Suprapubic skin (tissue), 4 donors: Measurements from ENCODE around the gene TUBE1. TPM values are rescaled to one million over a fixed set of nuclear protein-coding genes. Genes with fewer than 3 reads are reported as not detected.

ENCODE experiments used
- DNase-seq, 2 donors: peaks; one replicate each; pipeline ENCODE4 v3.0.0-alpha.2; 2019; ENCODE audit warnings: low spot score in 2 of 2
- H3K27ac ChIP-seq: fragments of 200-600 bp; sonication (generic); one replicate; pipeline ENCODE4 v1.5.1; 2019
- H3K27me3 ChIP-seq: fragments of 200-600 bp; sonication (generic); one replicate; pipeline ENCODE4 v1.5.1; 2019
- H3K36me3 ChIP-seq: fragments of 200-600 bp; sonication (generic); one replicate; pipeline ENCODE4 v1.5.1; 2019
- H3K4me1 ChIP-seq: fragments of 200-600 bp; sonication (generic); one replicate; pipeline ENCODE4 v1.5.1; 2019
- H3K4me3 ChIP-seq: fragments of 200-600 bp; sonication (generic); one replicate; pipeline ENCODE4 v1.5.1; 2019; ENCODE audit warnings: mild to moderate bottlenecking
- H3K9me3 ChIP-seq: fragments of 200-600 bp; sonication (generic); one replicate; pipeline ENCODE4 v1.5.1; 2019
- EP300 ChIP-seq: sonication (generic); formaldehyde crosslinking; IDR thresholded peaks from one replicate; pipeline ENCODE4 v1.6.1; 2017; ENCODE audit warnings: antibody characterized with exemption
- POLR2A ChIP-seq, 2 donors: fragments of 450-650 bp; IDR thresholded peaks; one replicate each; pipeline ENCODE4 v1.6.1; 2017; ENCODE audit warnings: antibody characterized with exemption in 2 of 2, mild to moderate bottlenecking in 2 of 2, moderate library complexity in 2 of 2
- POLR2AphosphoS5 ChIP-seq, 3 donors: sonication (generic); formaldehyde crosslinking; IDR thresholded peaks; one replicate each; pipeline ENCODE4 v1.6.1; 2017; ENCODE audit warnings: antibody characterized with exemption in 3 of 3
- WGBS: methylation state at CpG from one replicate; pipeline ENCODE4 v1.1.5; 2018; 5-methylcytosine and 5-hydroxymethylcytosine counted together
- total RNA-seq, 4 donors: library from RNA; depleted of rRNA; stranded (reverse); fragments of >200 nt; gene quantifications; one replicate each; pipeline ENCODE4 v1.1.0, GENCODE V29; 2016
- TF ChIP-seq, protein P1 (sequence below), 2 donors: fragments of 200-600 bp in 1 of 2; fragments of 450-650 bp in 1 of 2; sonication (generic) in 1 of 2; IDR thresholded peaks; one replicate each; pipeline ENCODE4 v1.5.1; 2016 to 2019; ENCODE audit warnings: antibody characterized with exemption in 2 of 2, mild to moderate bottlenecking in 1 of 2, moderate library complexity in 1 of 2

Gene TUBE1
- total RNA-seq, 4 donors from 2014 or later, result 19.6 to 82.2 (median 31.2) TPM

DNA sequence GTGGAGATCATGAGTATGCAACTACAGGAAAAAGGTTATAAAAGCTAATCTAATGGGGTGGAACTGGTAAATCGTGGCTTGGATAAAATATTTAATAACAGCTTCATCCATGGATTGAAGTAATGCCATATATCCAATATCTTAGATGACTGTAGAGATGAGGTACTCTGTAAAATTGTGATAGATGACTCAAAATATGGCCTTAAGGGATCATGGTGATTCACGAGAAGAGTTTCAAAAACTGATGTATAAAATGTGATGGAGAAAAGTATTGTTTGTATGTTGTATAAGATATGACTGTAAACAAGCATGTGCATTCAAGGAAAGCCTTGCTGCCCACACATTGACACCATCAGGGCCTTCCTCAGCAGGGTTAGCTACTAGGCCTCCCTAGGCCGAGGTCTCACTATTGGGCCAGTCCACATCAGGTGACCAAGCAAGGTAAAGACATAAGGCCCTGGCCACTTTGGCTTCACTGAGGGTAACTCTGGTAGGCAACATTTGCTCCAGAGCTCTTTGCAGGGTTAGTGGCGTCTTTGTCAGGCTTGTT, 51.1 kb downstream of the TUBE1 start:
- no peaks in the 10 kb centered on the region for H3K9me3 ChIP-seq
- H3K36me3 ChIP-seq, result no peaks in the 10 kb centered on the region
- peaks cover 63% of the 10 kb centered on the region for H3K4me1 ChIP-seq
- TF ChIP-seq POLR2A (IDR thresholded peaks at IDR 0.05) (no peak), EP300 (no peak), POLR2AphosphoS5 (IDR thresholded peaks at IDR 0.05) (no peak)
- TF ChIP-seq, protein P1, sequence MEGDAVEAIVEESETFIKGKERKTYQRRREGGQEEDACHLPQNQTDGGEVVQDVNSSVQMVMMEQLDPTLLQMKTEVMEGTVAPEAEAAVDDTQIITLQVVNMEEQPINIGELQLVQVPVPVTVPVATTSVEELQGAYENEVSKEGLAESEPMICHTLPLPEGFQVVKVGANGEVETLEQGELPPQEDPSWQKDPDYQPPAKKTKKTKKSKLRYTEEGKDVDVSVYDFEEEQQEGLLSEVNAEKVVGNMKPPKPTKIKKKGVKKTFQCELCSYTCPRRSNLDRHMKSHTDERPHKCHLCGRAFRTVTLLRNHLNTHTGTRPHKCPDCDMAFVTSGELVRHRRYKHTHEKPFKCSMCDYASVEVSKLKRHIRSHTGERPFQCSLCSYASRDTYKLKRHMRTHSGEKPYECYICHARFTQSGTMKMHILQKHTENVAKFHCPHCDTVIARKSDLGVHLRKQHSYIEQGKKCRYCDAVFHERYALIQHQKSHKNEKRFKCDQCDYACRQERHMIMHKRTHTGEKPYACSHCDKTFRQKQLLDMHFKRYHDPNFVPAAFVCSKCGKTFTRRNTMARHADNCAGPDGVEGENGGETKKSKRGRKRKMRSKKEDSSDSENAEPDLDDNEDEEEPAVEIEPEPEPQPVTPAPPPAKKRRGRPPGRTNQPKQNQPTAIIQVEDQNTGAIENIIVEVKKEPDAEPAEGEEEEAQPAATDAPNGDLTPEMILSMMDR (IDR thresholded peaks at IDR 0.05), result no peak
- H3K4me3 ChIP-seq, result no peak overlapping the region
- 84% methylated on average over 4 of the region's 4 CpGs for WGBS
- H3K27ac ChIP-seq, result peak overlapping the region; percentile 76
- no peaks in the 10 kb centered on the region for H3K27me3 ChIP-seq
- DNase-seq, result no peak

DNA sequence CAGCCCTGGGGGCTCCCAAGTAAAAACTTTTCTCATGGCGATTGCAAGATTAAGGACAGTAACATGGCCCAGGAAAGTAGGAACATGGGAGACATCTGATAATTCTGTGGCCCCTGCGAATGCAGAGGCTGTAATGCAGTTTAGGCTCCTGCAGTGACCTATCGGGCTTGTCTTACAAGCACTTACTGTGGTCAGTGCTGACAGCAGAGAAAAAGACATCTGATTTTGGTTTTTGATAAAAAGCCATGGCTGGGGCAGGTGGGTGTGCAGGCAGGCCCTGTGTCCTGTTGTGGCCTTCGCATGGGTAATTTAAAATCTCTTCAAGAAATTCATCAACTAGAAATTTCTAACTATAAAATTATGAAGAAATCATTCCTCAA, 52.7 kb downstream of the TUBE1 start:
- H3K4me3 ChIP-seq, result no peak overlapping the region
- H3K27me3 ChIP-seq, result no peaks in the 10 kb centered on the region
- no peak for DNase-seq
- peaks cover 69% of the 10 kb centered on the region for H3K4me1 ChIP-seq
- TF ChIP-seq POLR2AphosphoS5 (IDR thresholded peaks at IDR 0.05), result no peak
- TF ChIP-seq, protein P1 (IDR thresholded peaks at IDR 0.05), result no peak
- TF ChIP-seq EP300, result no peak
- no peak for TF ChIP-seq POLR2A (IDR thresholded peaks at IDR 0.05)
- H3K9me3 ChIP-seq, result no peaks in the 10 kb centered on the region
- 92% methylated on average over 4 of the region's 4 CpGs for WGBS
- no peaks in the 10 kb centered on the region for H3K36me3 ChIP-seq
- H3K27ac ChIP-seq, result peak overlapping the region; percentile 55

DNA sequence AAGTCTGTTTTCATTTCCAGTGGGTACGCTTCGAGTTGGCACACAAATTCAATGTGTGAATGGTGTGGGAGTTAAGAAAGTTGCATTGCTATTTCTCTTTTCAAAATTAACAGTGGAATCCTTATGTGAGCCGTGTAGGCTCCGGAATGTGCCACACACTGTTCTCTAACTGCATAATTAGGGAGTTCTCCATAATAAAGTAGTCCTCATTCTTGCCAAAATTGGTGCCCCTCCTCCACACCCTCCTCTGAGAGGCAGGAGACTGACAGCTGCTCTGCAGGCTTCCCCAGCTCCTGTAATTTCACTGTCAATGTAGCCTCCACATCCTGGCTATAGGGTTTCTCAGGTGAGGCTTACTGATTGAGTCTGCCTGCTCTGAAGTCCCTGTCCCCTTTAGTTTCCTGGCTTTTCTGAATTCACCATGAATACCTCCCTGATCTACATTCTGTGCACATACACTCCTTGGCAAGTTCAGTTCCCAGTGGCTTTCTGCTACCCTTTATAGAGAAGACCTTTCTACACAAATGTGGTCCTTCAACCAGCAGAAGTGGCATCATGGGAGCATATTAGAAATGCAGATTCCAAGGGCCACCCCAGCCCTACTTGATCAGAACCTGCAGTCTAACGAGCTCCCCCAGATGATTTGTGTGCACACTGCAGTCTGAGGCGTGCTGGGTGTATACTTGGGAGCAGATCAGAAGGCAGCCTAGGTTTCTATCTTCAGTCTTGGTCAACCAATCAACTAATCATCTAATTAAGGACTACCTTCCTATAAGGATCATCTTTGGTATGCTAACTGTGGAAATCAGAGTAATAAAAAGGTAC, 53.3 kb downstream of the TUBE1 start:
- Histone ChIP-seq H3K36me3 (no peaks in the 10 kb centered on the region), H3K27ac (peak overlapping the region; percentile 55), H3K4me3 (no peak overlapping the region), H3K4me1 (peaks cover 69% of the 10 kb centered on the region), H3K9me3 (no peaks in the 10 kb centered on the region), H3K27me3 (no peaks in the 10 kb centered on the region)
- WGBS, result 54% methylated on average over 6 of the region's 6 CpGs
- DNase-seq, result no peak
- TF ChIP-seq EP300 (no peak), POLR2AphosphoS5 (IDR thresholded peaks at IDR 0.05) (no peak), POLR2A (IDR thresholded peaks at IDR 0.05) (no peak)
- TF ChIP-seq, protein P1 (IDR thresholded peaks at IDR 0.05), result no peak

DNA sequence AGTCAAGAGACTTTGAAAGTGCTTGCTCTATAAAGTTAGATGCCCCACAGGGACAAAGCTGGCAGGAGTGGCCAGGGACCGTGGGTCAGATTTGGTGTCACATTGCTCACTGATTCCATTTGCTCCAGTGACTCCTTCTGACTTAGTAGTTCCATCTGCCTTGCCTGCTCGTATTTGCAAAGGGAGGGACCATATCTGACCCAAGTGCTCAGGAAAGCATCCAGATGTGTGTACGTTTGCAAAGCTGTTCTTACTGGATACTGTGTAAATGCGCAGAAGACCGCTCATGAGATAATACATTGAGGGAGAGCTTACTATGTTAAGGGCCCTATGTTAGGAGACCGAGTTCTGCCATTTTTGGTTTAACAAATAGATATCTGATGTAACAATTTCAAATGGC, 54.6 kb downstream of the TUBE1 start:
- Histone ChIP-seq H3K9me3 (no peaks in the 10 kb centered on the region), H3K4me1 (peaks cover 58% of the 10 kb centered on the region), H3K27me3 (no peaks in the 10 kb centered on the region), H3K4me3 (no peak overlapping the region), H3K36me3 (no peaks in the 10 kb centered on the region), H3K27ac (no peak overlapping the region)
- TF ChIP-seq EP300, result no peak
- TF ChIP-seq, protein P1 (IDR thresholded peaks at IDR 0.05), result no peak
- no peak for TF ChIP-seq POLR2A (IDR thresholded peaks at IDR 0.05)
- TF ChIP-seq POLR2AphosphoS5 (IDR thresholded peaks at IDR 0.05), result no peak
- WGBS, result 77% methylated on average over 6 of the region's 6 CpGs
- no peak for DNase-seq

DNA sequence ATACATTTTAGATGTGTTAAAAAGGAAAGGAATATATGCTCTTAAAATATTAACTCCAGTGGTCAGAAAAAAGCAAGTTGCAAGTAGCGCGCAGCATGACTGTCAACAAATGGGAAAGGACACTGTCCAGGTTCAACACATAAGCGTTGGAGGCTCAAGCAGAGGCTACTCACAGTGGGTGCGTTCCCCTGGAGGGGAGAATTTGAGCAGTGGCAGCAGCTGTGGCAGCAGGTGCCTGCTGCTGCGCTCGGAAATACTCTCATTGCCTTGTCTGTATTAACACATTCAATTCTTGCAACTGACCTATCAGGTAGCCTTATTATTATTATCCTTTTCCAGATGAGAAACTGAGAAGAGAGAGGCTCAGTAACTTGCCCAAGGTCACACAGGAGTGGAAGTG, 55.3 kb downstream of the TUBE1 start:
- WGBS, result 88% methylated on average over 6 of the region's 6 CpGs
- Histone ChIP-seq H3K4me1 (peaks cover 55% of the 10 kb centered on the region), H3K27me3 (no peaks in the 10 kb centered on the region), H3K9me3 (no peaks in the 10 kb centered on the region), H3K27ac (no peak overlapping the region), H3K4me3 (no peak overlapping the region), H3K36me3 (no peaks in the 10 kb centered on the region)
- DNase-seq, result no peak
- TF ChIP-seq POLR2AphosphoS5 (IDR thresholded peaks at IDR 0.05), result no peak
- TF ChIP-seq, protein P1 (IDR thresholded peaks at IDR 0.05), result no peak
- TF ChIP-seq POLR2A (IDR thresholded peaks at IDR 0.05), result no peak
- no peak for TF ChIP-seq EP300
